ENCODE results near the gene OBSCN.

DNA sequence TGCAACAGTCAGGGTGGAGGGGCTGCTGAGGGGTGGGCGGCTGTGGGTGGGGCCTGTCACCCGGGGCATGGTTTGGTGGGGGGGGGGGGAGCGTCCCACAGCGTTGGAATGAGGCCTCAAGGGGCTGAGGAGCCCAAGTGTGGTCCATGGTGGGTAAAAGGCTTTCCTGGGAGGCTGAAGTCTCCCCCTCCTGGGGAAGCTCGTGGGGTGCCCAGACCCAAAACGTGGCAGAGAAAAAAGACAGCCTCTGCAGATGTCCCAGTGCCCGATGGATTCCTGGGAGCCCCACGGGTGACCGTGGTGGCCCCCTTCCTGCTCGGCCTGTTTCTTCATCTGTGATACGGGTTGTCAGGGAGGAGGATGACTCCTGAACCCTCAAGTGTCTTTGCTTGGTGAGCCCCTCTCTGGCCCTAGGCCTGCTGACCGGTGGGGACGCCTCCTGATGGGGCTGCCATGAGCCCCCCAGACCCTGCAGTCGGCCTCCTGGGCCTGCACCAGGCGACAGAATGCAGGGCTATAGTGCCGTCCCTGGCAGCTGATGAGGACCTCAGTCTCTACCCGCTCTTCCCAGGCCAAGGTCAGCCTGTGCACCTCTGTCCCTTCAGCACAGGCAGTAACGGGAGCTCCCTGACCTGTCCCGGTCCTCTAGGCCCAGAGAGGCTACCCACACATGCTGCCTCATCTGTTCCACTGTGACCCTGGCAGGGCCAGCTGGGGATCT lies 1.1 kb downstream of the OBSCN start:
- no peak for TF ChIP-seq EZH2 (IDR thresholded peaks at IDR 0.05; ENCODE audit: borderline replicate concordance, insufficient read depth, low read depth, low read length, poor library complexity, severe bottlenecking)
- TF ChIP-seq, protein P1, sequence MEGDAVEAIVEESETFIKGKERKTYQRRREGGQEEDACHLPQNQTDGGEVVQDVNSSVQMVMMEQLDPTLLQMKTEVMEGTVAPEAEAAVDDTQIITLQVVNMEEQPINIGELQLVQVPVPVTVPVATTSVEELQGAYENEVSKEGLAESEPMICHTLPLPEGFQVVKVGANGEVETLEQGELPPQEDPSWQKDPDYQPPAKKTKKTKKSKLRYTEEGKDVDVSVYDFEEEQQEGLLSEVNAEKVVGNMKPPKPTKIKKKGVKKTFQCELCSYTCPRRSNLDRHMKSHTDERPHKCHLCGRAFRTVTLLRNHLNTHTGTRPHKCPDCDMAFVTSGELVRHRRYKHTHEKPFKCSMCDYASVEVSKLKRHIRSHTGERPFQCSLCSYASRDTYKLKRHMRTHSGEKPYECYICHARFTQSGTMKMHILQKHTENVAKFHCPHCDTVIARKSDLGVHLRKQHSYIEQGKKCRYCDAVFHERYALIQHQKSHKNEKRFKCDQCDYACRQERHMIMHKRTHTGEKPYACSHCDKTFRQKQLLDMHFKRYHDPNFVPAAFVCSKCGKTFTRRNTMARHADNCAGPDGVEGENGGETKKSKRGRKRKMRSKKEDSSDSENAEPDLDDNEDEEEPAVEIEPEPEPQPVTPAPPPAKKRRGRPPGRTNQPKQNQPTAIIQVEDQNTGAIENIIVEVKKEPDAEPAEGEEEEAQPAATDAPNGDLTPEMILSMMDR (IDR thresholded peaks at IDR 0.05): no peak
